GM18526 (cell line): ENCODE results near the gene GAB2.

Experiments used
- POLR2A ChIP-seq: IDR thresholded peaks from 3 replicates; pipeline ENCODE4 v1.6.1; 2011; ENCODE audit not compliant: insufficient read length; ENCODE audit errors: extremely low read depth

The GAB2 gene

DNA sequence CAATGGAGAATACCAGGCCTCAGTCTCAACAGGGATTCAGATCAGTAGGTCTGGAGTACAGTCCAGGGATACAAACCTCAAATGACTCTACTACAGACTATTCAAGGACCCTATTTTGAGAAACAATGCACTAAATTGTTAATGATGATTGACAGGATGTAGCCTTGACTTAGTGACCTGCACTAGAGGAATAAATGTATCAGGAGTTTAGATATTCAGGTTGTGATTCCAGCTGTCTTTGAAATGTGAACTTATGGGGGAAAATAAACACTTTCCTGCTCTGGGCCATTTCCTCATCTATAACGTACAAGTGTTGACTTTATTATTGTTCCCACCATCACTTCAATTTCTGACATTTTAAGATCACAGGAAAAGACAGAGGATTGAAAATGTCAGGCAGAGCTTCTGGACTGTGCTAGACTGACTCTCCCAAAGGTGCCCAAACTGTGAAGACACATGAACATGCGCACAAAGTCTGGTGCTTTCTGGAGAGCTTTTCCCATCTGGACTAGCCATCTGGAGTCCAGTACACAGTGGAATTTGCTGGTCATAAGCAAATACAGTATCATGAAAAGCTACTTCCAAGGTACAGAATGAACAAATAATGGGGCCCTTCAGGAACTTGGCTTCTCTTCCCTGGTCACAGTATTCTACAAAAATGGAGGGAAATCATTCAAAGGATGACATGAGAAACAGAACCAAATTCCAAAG lies 118.5 kb downstream of the GAB2 start:
- TF ChIP-seq POLR2A, result no peak

DNA sequence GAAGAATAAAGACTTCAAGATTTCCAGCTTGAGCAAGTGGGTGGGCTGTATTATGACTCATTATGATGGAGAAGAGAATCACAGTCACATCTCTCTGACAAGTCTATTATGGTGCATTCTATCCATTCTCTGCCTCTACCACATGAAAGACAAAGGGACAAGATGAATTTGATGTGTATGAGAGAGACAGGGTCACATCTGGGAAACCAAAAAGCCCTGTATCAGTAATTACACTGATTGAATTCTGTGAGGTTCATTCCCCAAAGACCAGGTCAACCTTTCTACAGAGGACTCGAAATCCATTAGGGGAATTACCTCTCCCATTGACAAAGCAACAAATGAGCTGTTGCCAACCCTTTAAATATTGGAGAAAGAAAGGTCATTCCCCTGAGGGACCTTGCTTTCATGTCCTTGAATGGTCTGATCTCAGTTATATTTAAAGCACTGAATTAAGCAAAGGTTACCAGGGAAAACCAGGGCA lies 119.3 kb downstream of the GAB2 start:
- no peak for TF ChIP-seq POLR2A

DNA sequence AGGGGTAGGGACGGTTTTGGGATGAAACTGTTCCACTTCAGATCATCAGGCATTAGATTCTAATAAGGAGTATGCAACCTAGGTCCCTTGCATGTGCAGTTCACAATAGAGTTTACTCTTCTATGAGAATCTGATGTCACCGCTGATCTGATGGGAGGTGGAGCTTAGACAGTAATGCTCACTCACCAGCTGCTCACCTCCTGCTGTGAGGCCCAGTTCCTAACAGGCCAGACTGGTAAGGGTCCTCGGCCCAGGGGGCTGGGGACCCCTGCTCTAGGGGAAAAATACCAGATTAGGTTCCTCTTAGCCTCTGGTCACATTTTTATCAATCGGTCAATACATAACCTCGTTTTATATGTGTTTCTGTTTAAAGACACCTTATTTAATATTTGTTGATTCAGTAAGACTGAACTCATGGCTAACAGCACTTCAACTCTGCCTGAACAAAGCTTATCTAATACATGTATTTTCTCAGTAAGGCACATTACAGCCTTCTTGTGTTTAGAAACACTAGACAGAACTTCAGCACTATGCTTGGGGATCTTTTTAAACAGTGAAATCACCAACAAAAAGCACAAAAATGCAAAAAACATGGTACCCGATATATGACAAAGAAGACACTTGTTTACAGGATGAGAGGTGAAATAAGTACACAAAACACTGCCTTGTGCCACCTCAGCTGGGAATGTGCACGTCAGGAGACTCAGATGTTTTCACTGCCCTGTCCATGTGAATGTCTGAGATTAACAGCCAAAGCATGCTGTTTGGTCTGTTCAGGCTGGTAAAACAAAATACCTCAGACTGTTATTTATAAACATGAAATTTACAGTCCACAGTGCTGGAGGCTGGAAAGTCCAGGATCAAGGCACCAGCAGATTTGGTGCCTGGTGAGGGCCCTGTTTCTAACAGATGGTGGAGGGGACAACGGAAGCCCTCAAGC lies 121.4 kb downstream of the GAB2 start:
- no peak for TF ChIP-seq POLR2A

DNA sequence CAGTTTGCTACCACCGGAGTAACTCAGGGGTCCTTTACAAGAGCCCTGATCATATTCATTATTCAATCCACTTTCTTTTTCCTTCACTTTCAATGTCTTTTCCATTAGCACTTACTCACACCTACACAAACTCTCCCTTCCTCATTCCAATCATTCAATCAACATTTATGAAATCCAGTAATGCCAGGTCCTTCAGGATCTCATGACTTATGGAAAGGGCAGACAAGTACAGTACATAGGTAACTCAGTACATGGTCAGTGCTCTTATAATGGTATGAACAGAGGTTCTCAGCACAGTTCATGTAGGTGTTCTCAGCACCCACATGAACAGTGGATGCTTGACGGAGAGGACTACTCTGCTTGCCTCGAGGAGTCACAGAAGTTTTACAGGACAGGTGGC lies 122.3 kb downstream of the GAB2 start:
- TF ChIP-seq POLR2A, result no peak

DNA sequence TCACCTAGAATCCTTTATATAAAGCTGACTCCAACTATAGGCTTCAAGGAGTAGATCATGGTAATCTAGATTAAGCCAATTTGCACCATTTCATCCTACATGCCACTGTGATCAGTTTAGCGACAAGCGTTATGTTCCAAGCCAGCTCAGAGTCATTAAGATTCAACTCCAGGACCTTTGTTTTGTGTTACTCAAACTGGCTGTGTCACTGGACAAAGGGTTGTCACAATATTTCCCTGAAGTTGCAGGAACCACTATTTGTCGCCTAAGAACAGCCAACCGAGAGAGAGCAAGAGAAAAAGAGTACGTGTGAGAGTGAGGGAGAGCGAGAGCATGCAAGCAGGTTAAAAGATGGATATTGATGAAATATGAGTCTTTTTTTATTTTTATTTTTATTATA lies 124.1 kb downstream of the GAB2 start:
- TF ChIP-seq POLR2A, result no peak

DNA sequence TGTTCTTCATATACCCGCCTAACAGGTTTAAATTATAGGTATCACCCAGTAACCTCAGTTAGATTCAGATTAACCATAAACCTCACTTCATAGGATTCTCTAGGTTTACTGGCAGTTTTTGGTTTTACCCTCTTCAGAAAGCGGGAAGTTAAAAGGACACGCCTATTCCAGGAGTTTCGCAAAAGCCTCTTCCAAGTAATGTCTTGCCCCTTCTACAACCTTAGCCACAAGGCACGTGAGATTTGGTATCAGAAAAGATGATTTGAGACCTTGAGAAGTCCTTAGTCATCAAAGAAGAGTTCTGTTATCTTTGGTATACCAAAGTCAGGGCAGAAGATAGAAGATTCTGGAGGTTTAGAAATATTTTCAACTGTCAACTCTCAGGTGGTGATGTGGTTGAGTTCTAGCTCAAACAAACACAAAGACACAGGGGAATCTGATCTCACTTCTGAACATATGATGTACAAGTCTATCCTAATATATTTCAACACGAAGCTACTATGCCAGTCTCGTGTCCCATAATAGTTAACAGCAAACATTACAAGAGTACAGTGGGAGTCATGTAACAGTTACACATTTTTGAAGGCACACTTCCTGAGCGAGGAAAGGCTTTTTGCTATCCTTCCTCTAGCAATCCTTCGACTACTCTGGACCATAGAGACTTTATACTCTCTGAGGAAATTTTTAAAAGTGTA lies 125.4 kb downstream of the GAB2 start:
- no peak for TF ChIP-seq POLR2A

DNA sequence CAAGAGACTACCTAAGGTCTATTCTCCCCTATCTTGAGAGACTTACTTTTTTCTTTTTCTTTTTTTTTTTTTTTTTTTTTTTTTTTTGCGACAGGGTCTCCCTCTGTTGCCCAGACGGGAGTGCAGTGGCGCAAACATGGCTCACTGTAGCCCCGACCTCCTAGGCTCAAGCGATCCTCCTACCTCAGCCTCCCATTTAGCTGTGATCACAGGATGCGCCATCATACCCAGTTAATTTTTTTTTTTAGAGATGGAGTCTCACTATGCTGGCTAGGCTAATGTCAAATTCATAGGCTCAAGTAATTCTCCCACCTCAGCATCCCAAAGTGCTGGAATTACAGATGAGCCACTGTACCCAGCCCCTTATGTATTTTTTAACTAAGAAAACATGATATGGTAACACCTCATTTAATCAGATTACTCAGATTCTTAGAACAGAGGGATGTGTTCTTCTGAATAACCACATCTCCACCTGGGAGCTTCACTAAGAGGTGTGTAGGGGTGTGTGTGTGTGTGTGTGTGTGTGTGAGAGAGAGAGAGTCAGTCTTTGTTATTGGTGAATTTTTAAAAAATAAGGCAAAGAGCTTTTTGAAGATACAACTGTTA lies 126.0 kb downstream of the GAB2 start:
- no peak for TF ChIP-seq POLR2A

DNA sequence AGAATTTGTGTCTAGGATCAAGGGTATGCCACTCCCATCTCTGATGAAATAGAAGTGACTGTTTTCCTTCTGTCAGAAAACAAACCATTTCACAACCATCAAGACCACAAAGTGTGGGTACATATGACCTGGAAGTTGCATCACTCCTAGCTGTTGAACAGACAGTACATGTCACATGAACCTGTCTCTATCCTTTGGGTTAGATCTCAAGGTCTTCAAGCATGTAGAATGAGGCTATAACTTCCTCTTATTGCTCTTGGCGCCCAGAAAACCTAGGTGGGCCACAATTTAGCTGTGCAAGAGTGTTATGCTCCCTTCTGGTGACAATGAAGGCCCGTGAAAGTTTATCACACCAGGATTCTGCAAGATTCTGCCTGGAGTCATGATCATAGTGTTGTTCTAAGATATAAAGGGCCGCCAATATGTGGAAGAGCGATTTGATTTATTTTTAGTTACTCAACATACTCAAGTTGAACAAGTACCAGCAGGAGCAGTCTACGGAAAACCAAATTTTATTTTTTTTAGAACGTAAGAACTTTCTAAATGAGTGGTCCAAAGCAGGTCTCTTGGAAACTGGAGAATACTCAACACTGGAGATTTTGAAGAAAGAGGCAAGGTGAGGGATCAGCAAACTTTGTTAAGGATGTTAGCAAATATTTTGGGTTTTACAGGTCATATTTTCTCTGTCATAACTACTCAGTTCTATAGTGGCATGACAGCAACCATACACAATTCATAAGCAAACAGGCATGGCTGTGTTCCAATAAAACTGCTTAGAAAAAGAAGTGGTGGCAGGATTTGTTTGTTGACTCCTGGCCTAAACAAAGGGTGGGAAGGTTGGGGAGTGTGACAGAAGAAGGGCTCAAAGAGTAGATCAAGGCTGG lies 127.1 kb downstream of the GAB2 start:
- TF ChIP-seq POLR2A, result no peak

DNA sequence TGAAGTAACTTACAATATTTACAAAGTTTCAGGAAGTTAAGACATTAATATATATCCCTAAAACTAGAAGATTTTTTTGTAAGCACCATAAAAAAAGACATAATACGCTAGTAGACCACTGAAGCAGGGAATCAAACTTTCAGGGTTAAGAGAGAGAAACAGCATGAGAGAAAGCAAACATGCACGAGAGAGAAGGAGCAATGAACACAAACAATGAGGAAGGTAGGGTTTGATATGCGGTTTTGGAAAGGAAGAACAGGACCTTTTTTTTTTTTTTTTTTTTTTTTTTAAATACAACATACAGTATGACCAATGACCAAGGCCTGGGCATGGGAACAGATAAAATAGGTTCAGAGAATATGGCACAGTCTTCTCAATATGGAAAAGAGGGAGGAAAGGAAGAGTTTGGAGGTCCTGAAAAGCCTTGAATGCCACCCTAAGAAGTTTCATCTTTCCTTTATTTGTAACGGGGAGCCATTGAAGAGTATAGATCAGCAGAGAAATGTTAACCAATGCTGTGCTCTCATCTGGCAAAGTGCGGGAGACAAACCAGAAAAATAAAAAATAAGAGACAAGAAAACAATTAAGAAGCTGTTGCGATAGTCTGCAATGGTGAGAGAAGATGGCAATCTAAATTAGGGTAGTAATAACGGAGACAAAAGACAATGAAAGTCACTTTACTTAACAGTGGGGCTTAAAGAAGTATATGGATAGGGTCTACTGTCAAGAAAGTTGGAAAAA lies 127.9 kb downstream of the GAB2 start:
- TF ChIP-seq POLR2A, result no peak

DNA sequence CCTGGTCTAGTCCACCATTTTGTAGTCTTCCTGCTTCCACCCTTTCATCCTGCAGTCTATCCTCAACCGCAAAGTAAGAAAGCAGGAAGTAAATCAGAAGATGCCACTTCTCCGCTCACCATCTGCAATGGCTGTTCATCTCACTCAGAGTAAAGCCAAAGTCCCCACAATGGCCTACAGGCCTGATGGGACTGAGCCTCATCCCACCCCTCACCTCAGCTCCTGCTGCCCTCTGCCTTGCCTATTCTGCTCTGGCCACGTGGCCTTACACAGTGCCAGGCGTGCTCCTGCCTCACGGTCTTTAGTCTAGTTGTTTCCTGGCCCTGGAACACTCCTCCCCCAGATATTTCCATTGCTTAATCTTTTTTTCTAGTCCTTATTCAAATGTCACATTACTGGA lies 133.4 kb downstream of the GAB2 start:
- TF ChIP-seq POLR2A, result no peak

DNA sequence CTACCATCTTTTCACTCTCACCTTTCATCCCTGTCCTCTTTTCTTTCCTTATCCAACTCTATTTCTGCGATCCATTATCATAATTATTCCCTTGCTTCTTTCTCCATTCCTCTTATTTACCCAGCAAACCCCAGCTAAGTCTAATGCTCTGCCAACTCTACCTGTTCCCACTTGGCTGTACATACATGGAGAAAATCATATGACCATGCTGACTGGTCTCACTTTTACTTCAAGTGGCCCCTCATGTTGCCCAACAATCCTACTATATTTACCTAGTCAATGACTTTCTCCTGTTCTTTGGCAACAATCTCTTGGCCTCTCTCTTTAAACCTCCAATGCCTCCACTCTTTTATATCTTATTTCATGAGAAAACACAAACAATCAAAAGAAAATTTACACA lies 134.8 kb downstream of the GAB2 start:
- TF ChIP-seq POLR2A, result no peak

DNA sequence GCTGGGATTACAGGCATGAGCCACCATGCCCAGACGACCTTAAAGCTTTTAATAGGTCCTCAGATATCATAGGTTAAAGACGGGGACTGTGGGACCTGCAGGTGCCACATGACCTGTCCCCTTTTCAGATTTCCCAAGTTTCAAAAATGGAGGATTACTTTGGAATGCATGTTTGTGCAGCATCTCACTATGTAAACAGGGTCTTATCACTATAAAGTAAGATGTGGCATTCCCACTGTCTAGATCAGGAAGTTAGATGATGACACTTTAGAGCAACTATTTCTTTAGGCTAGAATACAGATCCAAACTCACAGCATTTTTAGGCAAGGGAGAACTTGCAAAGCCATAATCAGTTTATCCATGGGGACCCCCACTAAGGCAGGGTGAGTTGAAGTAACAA lies 136.1 kb downstream of the GAB2 start:
- TF ChIP-seq POLR2A, result no peak

DNA sequence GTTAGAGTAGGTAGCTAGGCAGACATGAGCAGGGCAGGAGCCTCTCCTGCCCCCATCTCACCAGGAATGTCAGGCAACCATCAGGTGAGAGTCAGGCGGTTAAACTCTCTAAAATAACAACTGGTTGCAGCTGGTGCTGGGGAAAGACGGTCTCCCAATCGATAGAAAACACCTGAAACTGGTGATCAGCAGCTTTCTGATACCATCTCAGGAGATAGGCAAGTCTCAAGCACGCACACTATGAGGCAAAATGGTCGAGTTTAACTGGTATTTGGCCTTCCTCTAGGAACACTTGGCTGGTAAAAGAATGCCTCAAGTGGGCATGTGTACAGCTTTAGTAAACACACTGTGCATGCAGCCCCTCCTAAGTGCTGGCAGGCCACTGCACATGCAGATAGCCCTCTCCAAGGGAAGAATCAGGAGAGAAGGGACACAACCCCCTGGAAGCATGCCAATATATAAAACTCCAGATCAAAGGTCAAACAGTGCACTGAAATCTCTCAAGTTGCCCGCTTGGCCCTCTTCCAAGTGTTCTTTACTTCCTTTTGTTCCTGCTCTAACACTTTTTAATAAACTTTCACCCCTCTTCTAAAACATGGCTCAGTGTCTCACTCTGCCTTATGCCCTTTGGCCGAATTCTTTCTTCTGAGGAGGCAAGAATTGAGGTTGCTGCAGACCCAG lies 140.2 kb downstream of the GAB2 start:
- TF ChIP-seq POLR2A, result no peak
